ENCODE data around the gene EVA1C. TPM values are rescaled to one million over a fixed set of nuclear protein-coding genes. Genes with fewer than 3 reads are reported as not detected.
A peak's percentile ranks its signal among the peaks of the same experiment; 100 is the strongest.

EVA1C gene
- total RNA-seq, 1 donor from 2014 or later: 7.5 TPM

DNA sequence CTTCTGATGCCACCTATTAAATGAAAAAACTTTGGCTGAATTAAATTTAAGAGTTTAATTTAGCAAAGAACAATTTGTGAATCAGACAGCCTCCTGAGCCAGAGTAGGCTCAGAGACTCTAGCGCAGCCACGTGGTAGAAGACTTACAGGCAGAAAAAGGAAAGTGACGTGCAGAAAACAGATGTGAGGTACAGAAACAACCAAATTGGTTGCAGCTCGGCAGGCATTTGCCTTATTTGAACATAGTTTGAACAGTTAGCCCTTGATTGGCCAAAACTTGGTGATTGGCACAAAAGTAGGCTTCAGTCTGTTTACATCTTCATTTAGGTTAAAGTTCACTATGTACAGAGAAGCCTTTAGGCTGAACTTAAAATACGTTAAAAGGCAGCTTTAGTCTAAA, 149.9 kb downstream of the EVA1C start:
- peak; percentile 69 for DNase-seq (ENCODE audit: low spot score)

DNA sequence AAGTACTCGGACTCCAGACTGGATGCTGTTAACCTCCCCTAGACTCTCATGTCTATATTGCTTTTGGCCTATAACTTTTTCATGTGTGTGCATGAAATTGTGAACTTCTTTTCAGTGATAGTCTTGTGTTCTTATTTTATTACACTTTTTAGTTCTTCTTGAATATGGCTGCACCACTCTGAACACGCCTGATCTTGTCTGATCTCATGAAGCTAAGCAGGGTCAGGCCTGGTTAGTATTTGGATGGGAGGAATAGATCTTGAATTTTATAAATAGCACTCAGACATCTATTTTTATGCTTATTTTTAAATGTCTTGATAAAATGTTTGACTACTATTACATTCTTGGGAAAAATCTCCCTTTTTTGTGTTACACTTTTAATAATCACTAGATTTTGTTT, 150.4 kb downstream of the EVA1C start:
- peak; percentile 11 for DNase-seq (ENCODE audit: low spot score)

Other genes starting within 250 kb of the EVA1C start
- gene MIS18A, start 133.7 kb upstream of the EVA1C start, total RNA-seq (ENCODE audit: insufficient read depth, low replicate concordance): 2.9 TPM
- gene MRAP, start 113.9 kb upstream of the EVA1C start, total RNA-seq (ENCODE audit: insufficient read depth, low replicate concordance): not detected
- gene URB1, start 19.7 kb upstream of the EVA1C start, total RNA-seq (ENCODE audit: insufficient read depth, low replicate concordance): 20.2 TPM
- gene TCP10L, start 172.8 kb downstream of the EVA1C start, total RNA-seq (ENCODE audit: insufficient read depth, low replicate concordance): not detected
- gene CFAP298, start 199.7 kb downstream of the EVA1C start, total RNA-seq (ENCODE audit: insufficient read depth, low replicate concordance): 14.9 TPM

Measured in umbilical cord (tissue), 2 donors.